WTC11 (cell line): ENCODE measurements around the gene CSNK2B. TPM values are rescaled to one million over a fixed set of nuclear protein-coding genes. Genes with fewer than 3 reads are reported as not detected.

Experiments used
- ATAC-seq: fragments of 200-7000 bp; cut with Tn5 transposase; 2 replicates; pipeline ENCODE4 v1.10.0; 2021; ENCODE audit warnings: mild to moderate bottlenecking, moderate library complexity
- CTCF ChIA-PET: fragments of 300-600 bp; sonication (Branson Sonifier 250); formaldehyde crosslinking; loops from one replicate; lab custom pipeline; 2021; ENCODE audit warnings: antibody characterized with exemption; lab: Charles Lee
- POLR2A ChIA-PET: fragments of 350-600 bp; sonication (Branson Sonifier 250); formaldehyde crosslinking; loops from one replicate; lab custom pipeline; 2021; ENCODE audit warnings: antibody characterized with exemption; lab: Charles Lee
- DNase-seq: peaks from one replicate; pipeline ENCODE4 v3.0.0; 2021; ENCODE audit warnings: low spot score
- H3K27ac Mint-ChIP-seq: 2 replicates; pipeline ENCODE4 v1.8.0; 2021; ENCODE audit warnings: mixed read lengths
- H3K27me3 Mint-ChIP-seq: 2 replicates; pipeline ENCODE4 v1.8.0; 2021; ENCODE audit warnings: low read depth, mild to moderate bottlenecking, moderate library complexity, mixed read lengths
- H3K36me3 Mint-ChIP-seq: 2 replicates; pipeline ENCODE4 v1.8.0; 2021; ENCODE audit warnings: mixed read lengths
- H3K4me1 Mint-ChIP-seq: 2 replicates; pipeline ENCODE4 v1.8.0; 2022; ENCODE audit warnings: mixed read lengths
- H3K4me3 Mint-ChIP-seq: 2 replicates; pipeline ENCODE4 v1.8.0; 2021; ENCODE audit warnings: mild to moderate bottlenecking, moderate library complexity, mixed read lengths
- H3K9me3 Mint-ChIP-seq: 2 replicates; pipeline ENCODE4 v1.8.0; 2021; ENCODE audit warnings: mixed read lengths
- CREB1 ChIP-seq: sonication (generic); formaldehyde crosslinking; IDR thresholded peaks from 2 replicates; pipeline ENCODE4 v1.8.0; 2023; ENCODE audit warnings: mild to moderate bottlenecking, missing genetic modification reagents
- CREM ChIP-seq: sonication (generic); formaldehyde crosslinking; IDR thresholded peaks from 2 replicates; pipeline ENCODE4 v1.8.1; 2022; ENCODE audit warnings: mild to moderate bottlenecking, missing genetic modification reagents, moderate library complexity
- EMX1 ChIP-seq: fragments of 250-450 bp; sonication (Bioruptor Pico); IDR thresholded peaks from 2 replicates; pipeline ENCODE4 v1.8.0; 2021; ENCODE audit warnings: mild to moderate bottlenecking
- ETV6 ChIP-seq: sonication (generic); formaldehyde crosslinking; IDR thresholded peaks from 2 replicates; pipeline ENCODE4 v1.8.1; 2022; ENCODE audit warnings: mild to moderate bottlenecking, missing genetic modification reagents
- FOXJ3 ChIP-seq: sonication (generic); formaldehyde crosslinking; IDR thresholded peaks from 2 replicates; pipeline ENCODE4 v1.9.0; 2021; ENCODE audit warnings: missing genetic modification reagents, mild to moderate bottlenecking, borderline replicate concordance
- GTF2I ChIP-seq: fragments of 250-450 bp; sonication (Bioruptor Pico); conservative IDR thresholded peaks from 2 replicates; pipeline ENCODE4 v1.4.0; 2021; ENCODE audit warnings: mild to moderate bottlenecking
- IRF1 ChIP-seq: sonication (generic); formaldehyde crosslinking; IDR thresholded peaks from 2 replicates; pipeline ENCODE4 v1.8.0; 2023; ENCODE audit warnings: missing genetic modification reagents
- JAZF1 ChIP-seq: fragments of 250-450 bp; sonication (Bioruptor Pico); IDR thresholded peaks from 2 replicates; pipeline ENCODE4 v1.9.0; 2021; ENCODE audit warnings: moderate library complexity, mild to moderate bottlenecking, inconsistent platforms
- MAX ChIP-seq: sonication (generic); formaldehyde crosslinking; IDR thresholded peaks from 2 replicates; pipeline ENCODE4 v1.8.0; 2022; ENCODE audit warnings: mild to moderate bottlenecking, missing genetic modification reagents
- MXD4 ChIP-seq: fragments of 250-450 bp; sonication (Bioruptor Pico); IDR thresholded peaks from 2 replicates; pipeline ENCODE4 v1.8.0; 2021; ENCODE audit warnings: mild to moderate bottlenecking, moderate library complexity, borderline replicate concordance
- MYBL2 ChIP-seq: sonication (generic); formaldehyde crosslinking; IDR thresholded peaks from 2 replicates; pipeline ENCODE4 v1.8.1; 2023; ENCODE audit warnings: mild to moderate bottlenecking, moderate library complexity, missing genetic modification reagents
- NR2C2 ChIP-seq: sonication (generic); formaldehyde crosslinking; IDR thresholded peaks from 2 replicates; pipeline ENCODE4 v1.8.0; 2022; ENCODE audit warnings: mild to moderate bottlenecking, missing genetic modification reagents
- SOX15 ChIP-seq: fragments of 250-450 bp; sonication (Bioruptor Pico); IDR thresholded peaks from 2 replicates; pipeline ENCODE4 v1.9.0; 2021; ENCODE audit warnings: mild to moderate bottlenecking
- SP1 ChIP-seq: sonication (generic); formaldehyde crosslinking; conservative IDR thresholded peaks from 2 replicates; pipeline ENCODE4 v1.8.1; 2022; ENCODE audit warnings: missing genetic modification reagents
- TEAD1 ChIP-seq: sonication (generic); formaldehyde crosslinking; IDR thresholded peaks from 2 replicates; pipeline ENCODE4 v1.8.0; 2022; ENCODE audit warnings: mild to moderate bottlenecking, missing genetic modification reagents
- ZBTB43 ChIP-seq: sonication (generic); formaldehyde crosslinking; IDR thresholded peaks from 2 replicates; pipeline ENCODE4 v1.8.1; 2023; ENCODE audit warnings: mild to moderate bottlenecking, missing genetic modification reagents
- ZNF512 ChIP-seq: sonication (generic); formaldehyde crosslinking; IDR thresholded peaks from 2 replicates; pipeline ENCODE4 v1.8.1; 2022; ENCODE audit warnings: missing genetic modification reagents, borderline replicate concordance
- total RNA-seq: library from RNA; stranded (reverse); gene quantifications from 3 replicates; pipeline ENCODE4 v1.2.3, GENCODE V29; 2021
- TF ChIP-seq, protein P1 (sequence below): fragments of 250-450 bp; sonication (Bioruptor Pico); IDR thresholded peaks from 2 replicates; pipeline ENCODE4 v1.9.0; 2021; ENCODE audit warnings: moderate library complexity, mild to moderate bottlenecking, inconsistent platforms, borderline replicate concordance
- TF ChIP-seq, protein P2 (sequence below): sonication (generic); formaldehyde crosslinking; IDR thresholded peaks from 2 replicates; pipeline ENCODE4 v1.8.1; 2023; ENCODE audit warnings: mild to moderate bottlenecking, missing genetic modification reagents, moderate library complexity
- TF ChIP-seq, protein P3 (sequence below): sonication (generic); formaldehyde crosslinking; IDR thresholded peaks from 2 replicates; pipeline ENCODE4 v1.8.1; 2023; ENCODE audit warnings: mild to moderate bottlenecking, missing genetic modification reagents, moderate library complexity
- TF ChIP-seq, protein P4 (sequence below): fragments of 250-450 bp; sonication (Bioruptor Pico); conservative IDR thresholded peaks from 2 replicates; pipeline ENCODE4 v1.9.0; 2021; ENCODE audit warnings: mild to moderate bottlenecking

The CSNK2B gene
- total RNA-seq, 1 experiment from 2014 or later = 183 TPM

DNA sequence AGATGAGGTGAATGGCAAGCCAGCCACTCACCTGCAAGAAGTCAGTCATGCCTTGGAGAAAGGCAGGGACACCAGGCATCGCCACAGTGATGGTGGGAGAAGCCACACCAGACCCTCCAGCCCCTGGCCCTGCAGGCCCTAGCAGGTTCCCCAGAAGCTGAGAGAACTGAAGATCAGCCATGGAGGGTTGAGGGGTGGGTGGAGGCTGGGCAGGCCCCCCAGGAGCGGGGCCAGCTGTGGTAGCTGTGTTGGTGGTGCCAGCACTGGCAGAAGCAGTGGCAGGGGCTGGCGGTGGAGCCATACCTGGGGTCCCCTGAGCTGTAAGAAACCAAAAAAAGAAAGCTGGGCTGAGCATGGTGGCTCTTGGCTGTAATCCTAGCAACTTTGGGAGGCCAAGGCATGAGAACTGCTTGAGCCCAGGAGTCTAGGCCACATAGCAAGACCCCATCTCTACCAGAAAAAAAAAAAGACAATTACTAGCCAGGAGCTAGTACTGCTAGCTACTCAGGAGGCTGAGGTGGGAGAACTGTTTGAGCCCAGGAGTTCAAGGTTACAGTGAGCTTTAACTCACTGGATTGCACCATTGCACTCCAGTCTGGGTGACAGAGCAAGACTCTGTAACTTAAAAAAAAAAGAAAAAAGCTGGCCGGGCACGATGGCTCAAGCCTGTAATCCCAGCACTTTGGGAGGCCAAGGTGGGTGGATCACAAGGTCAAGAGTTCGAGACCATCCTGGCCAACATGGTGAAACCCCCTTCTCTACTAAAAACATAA is 22.9 kb upstream of the CSNK2B start:
- H3K9me3 Mint-ChIP-seq = no peaks in the 10 kb centered on the region
- no peaks in the 10 kb centered on the region for H3K27me3 Mint-ChIP-seq
- H3K4me1 Mint-ChIP-seq = no peaks in the 10 kb centered on the region
- H3K4me3 Mint-ChIP-seq = no peak overlapping the region
- H3K36me3 Mint-ChIP-seq = peaks cover 68% of the 10 kb centered on the region
- H3K27ac Mint-ChIP-seq = no peak overlapping the region
- POLR2A ChIA-PET = interaction anchor here (0.6 to 1.4 kb wide), 2 partner anchors 22 to 149 kb away, joined by 3 read pairs; partner anchors contain the start of gene GPANK1
- TF ChIP-seq GTF2I (CRISPR knock-in tag) (no peak), ZNF512 (CRISPR knock-in tag) (no peak), MXD4 (CRISPR knock-in tag) (no peak), SOX15 (CRISPR knock-in tag) (no peak), IRF1 (no peak), JAZF1 (CRISPR knock-in tag) (no peak), ETV6 (CRISPR knock-in tag) (no peak), CREB1 (CRISPR knock-in tag) (no peak)
- TF ChIP-seq, protein P1, sequence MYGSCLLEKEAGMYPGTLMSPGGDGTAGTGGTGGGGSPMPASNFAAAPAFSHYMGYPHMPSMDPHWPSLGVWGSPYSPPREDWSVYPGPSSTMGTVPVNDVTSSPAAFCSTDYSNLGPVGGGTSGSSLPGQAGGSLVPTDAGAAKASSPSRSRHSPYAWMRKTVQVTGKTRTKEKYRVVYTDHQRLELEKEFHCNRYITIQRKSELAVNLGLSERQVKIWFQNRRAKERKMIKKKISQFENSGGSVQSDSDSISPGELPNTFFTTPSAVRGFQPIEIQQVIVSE = no peak
- TF ChIP-seq, protein P2, sequence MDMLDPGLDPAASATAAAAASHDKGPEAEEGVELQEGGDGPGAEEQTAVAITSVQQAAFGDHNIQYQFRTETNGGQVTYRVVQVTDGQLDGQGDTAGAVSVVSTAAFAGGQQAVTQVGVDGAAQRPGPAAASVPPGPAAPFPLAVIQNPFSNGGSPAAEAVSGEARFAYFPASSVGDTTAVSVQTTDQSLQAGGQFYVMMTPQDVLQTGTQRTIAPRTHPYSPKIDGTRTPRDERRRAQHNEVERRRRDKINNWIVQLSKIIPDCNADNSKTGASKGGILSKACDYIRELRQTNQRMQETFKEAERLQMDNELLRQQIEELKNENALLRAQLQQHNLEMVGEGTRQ (CRISPR knock-in tag) = no peak
- no peak for ATAC-seq
- CTCF ChIA-PET = interaction anchor here (1.8 kb wide), 1 partner anchor 9 kb away, joined by 4 read pairs; the partner anchor contains the start of gene BAG6
- DNase-seq = no peak

- no peak for ATAC-seq
- ChIA-PET CTCF (interaction anchor here (1.8 kb wide), 1 partner anchor 8 kb away, joined by 4 read pairs; the partner anchor contains the start of gene BAG6), POLR2A (interaction anchor here (0.6 to 1.4 kb wide), 4 partner anchors 9 to 150 kb away, joined by 3 to 4 read pairs (median 3); partner anchors contain the start of genes BAG6, C6orf47 and GPANK1)
- no peaks in the 10 kb centered on the region for H3K9me3 Mint-ChIP-seq
- H3K27ac Mint-ChIP-seq = no peak overlapping the region
- H3K36me3 Mint-ChIP-seq = peaks cover 76% of the 10 kb centered on the region
- H3K4me3 Mint-ChIP-seq = no peak overlapping the region
- no peaks in the 10 kb centered on the region for H3K27me3 Mint-ChIP-seq
- no peak for TF ChIP-seq TEAD1
- no peak for DNase-seq
- no peaks in the 10 kb centered on the region for H3K4me1 Mint-ChIP-seq
These were observed 21.9 kb upstream of the CSNK2B start for GRCh38 chr6:31643818-31644454.

DNA sequence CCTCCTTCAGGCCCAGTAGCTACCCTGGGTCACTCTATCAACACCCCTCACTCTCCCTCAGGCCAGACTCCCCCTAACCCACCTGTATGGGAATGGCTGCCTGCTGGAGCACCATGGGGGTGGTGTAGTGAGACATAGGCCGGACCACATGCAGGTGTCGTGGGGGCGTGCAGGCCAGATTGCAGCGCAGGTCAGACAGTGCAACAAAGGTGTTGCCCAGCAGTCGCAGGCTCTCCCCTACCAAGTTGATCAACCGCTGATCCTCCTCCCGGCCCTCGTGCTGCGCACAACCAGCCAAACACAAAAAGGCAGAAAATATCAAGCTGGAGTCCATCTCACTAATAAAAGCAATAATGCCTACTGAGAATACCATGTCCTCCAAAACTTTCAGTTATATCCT is 20.6 kb upstream of the CSNK2B start:
- POLR2A ChIA-PET = no interaction called here
- Mint-ChIP-seq H3K27me3 (no peaks in the 10 kb centered on the region), H3K4me3 (no peak overlapping the region), H3K4me1 (peaks cover 3% of the 10 kb centered on the region; the same call in 1 of the 2 replicates), H3K27ac (no peak overlapping the region), H3K9me3 (no peaks in the 10 kb centered on the region), H3K36me3 (peaks cover 81% of the 10 kb centered on the region)
- DNase-seq (no peak), ATAC-seq (no peak)
- CTCF ChIA-PET = no interaction called here
- TF ChIP-seq FOXJ3 (CRISPR knock-in tag) (no peak), MAX (no peak), CREM (CRISPR knock-in tag) (no peak), SP1 (CRISPR knock-in tag) (no peak), NR2C2 (CRISPR knock-in tag) (no peak), ZBTB43 (CRISPR knock-in tag) (no peak), MYBL2 (CRISPR knock-in tag) (no peak), EMX1 (CRISPR knock-in tag) (no peak), CREB1 (CRISPR knock-in tag) (no peak)
- TF ChIP-seq, protein P3, sequence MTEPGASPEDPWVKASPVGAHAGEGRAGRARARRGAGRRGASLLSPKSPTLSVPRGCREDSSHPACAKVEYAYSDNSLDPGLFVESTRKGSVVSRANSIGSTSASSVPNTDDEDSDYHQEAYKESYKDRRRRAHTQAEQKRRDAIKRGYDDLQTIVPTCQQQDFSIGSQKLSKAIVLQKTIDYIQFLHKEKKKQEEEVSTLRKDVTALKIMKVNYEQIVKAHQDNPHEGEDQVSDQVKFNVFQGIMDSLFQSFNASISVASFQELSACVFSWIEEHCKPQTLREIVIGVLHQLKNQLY (CRISPR knock-in tag) = no peak
- TF ChIP-seq, protein P4, sequence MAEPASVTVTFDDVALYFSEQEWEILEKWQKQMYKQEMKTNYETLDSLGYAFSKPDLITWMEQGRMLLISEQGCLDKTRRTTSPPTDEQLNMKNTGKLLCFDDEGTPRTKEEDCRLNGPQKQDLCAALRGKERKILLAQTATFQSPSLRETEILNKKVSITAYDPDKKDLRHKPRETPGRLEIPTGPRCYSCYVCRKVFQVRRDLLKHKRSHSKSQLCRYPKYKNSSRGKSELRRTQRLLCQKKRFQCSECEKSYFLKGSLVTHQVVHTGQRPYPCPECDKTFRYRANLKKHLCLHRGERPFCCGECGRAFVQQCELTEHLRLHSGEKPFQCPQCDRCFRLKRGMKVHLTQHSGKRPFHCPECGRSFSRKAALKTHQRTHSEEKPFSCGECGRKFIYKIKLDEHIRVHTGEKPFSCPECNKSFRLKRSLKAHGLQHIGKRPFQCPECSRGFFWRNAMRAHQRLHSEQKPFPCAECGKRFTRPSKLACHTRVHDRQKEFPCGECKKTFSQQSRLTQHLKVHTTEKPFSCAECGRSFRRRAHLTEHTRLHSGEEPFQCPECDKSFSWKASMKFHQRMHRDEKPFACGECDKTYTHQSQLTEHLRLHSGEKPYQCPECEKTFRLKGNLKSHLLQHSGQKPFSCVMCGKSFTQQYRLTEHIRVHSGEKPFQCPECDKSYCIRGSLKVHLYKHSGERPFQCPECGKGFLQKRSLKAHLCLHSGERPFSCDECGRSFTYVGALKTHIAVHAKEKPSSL (CRISPR knock-in tag) = no peak
